Nephron (organoid): ENCODE measurements around the gene RAB40B.

Source experiments
- H3K27ac Mint-ChIP-seq, 3 experiments: 2 replicates each; pipeline ENCODE4 v1.8.0; 2020; ENCODE audit warnings: mixed read lengths in 3 of 3, mild to moderate bottlenecking in 2 of 3, moderate library complexity in 1 of 3
- H3K27me3 Mint-ChIP-seq: 2 replicates; pipeline ENCODE4 v1.8.0; 2021; ENCODE audit warnings: low read depth, mild to moderate bottlenecking, moderate library complexity, mixed read lengths
- H3K36me3 Mint-ChIP-seq: 2 replicates; pipeline ENCODE4 v1.8.0; 2020; ENCODE audit warnings: low read depth, mixed read lengths
- H3K4me1 Mint-ChIP-seq: 2 replicates; pipeline ENCODE4 v1.8.0; 2020; ENCODE audit warnings: mixed read lengths
- H3K4me3 Mint-ChIP-seq, 3 experiments: 2 replicates each; pipeline ENCODE4 v1.8.0; 2020; ENCODE audit warnings: mild to moderate bottlenecking in 3 of 3, mixed read lengths in 3 of 3, moderate library complexity in 2 of 3
- H3K9me3 Mint-ChIP-seq: 2 replicates; pipeline ENCODE4 v1.8.0; 2020; ENCODE audit warnings: mixed read lengths
- TF ChIP-seq, protein P1 (sequence below), 3 experiments: fragments of 200-600 bp; sonication (generic); IDR thresholded peaks; one replicate each; pipeline ENCODE4 v1.5.0; 2021; ENCODE audit warnings: antibody characterized with exemption in 3 of 3; ENCODE audit not compliant: unreplicated experiment in 3 of 3

The RAB40B gene

DNA sequence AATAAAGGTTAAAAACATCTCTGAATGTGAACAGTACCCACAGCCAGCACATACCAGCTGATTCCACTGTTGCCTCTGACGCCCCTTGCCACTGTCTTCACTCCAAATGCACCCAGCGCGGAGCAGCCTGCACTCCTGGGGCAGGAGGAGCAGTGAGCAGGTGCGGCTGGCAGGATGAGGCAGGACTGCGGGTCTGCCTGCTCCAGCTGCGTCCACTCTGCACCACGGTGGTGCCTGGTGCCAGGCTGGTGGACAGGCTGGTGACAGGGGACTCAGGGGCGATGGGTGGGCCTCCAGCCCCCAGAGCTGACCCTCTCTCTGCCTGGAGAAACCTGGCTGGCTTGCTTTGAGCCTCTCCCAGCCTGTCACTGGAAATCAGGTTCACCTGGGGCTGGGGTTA is 9.4 kb downstream of the RAB40B start:
- H3K9me3 Mint-ChIP-seq: peaks cover 6% of the 10 kb centered on the region
- no peaks in the 10 kb centered on the region for H3K27me3 Mint-ChIP-seq
- peaks cover 14% of the 10 kb centered on the region for H3K4me1 Mint-ChIP-seq
- H3K27ac Mint-ChIP-seq: no peak overlapping the region
- TF ChIP-seq, protein P1, sequence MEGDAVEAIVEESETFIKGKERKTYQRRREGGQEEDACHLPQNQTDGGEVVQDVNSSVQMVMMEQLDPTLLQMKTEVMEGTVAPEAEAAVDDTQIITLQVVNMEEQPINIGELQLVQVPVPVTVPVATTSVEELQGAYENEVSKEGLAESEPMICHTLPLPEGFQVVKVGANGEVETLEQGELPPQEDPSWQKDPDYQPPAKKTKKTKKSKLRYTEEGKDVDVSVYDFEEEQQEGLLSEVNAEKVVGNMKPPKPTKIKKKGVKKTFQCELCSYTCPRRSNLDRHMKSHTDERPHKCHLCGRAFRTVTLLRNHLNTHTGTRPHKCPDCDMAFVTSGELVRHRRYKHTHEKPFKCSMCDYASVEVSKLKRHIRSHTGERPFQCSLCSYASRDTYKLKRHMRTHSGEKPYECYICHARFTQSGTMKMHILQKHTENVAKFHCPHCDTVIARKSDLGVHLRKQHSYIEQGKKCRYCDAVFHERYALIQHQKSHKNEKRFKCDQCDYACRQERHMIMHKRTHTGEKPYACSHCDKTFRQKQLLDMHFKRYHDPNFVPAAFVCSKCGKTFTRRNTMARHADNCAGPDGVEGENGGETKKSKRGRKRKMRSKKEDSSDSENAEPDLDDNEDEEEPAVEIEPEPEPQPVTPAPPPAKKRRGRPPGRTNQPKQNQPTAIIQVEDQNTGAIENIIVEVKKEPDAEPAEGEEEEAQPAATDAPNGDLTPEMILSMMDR (IDR thresholded peaks at IDR 0.05; ENCODE audit: unreplicated experiment in 3 of 3): no peak
- no peak overlapping the region for H3K4me3 Mint-ChIP-seq
- H3K36me3 Mint-ChIP-seq: peaks cover 10% of the 10 kb centered on the region

DNA sequence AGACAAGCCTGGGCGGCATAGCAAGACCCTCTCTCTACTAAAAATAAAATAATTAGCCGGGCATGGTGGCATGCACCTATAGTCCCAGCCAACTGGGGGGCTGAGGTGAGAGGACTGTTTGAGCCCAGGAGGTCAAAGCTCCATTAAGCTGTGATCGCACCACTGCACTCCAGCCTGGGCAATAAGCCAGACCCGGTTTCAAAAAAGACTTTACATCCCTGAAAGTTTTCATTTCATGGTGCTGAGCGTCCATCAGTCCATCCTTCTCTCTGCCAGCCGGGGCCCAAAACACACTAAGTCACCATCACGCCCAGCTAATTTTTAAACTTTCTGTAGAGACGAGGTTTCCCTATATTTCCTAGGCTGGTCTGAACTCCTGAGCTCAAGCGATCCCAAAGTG is 10.6 kb downstream of the RAB40B start:
- H3K27me3 Mint-ChIP-seq: no peaks in the 10 kb centered on the region
- H3K36me3 Mint-ChIP-seq: peaks cover 4% of the 10 kb centered on the region
- H3K4me3 Mint-ChIP-seq: no peak overlapping the region
- no peaks in the 10 kb centered on the region for H3K9me3 Mint-ChIP-seq
- peak overlapping the region in 1 of 3 experiments; percentile 56 for H3K27ac Mint-ChIP-seq
- H3K4me1 Mint-ChIP-seq: peaks cover 8% of the 10 kb centered on the region
- TF ChIP-seq, protein P1 (IDR thresholded peaks at IDR 0.05; ENCODE audit: unreplicated experiment in 3 of 3): no peak

DNA sequence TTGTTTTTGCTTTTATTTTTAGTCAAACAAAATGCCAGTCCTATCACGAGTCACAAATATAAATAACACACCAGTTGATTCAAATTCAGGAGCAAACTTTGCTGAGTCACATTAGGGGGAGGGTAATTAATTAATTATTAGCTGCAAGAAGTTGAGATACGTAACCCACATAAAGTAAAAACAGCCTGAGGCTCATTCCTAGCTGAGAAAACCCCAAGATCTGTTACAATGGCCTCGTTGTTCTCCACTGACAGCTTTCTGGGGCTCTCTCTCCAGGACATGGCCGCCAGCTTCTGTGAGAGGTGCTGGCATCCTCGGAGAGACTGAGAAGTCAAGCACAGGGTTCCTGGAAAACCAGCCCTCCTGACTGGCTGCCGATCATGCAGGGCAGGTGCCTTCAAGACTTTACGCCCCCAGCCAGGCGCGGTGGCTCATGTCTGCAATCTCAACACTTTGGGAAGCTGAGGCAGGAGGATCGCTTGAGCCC is 11.1 kb downstream of the RAB40B start:
- Mint-ChIP-seq H3K4me1 (peaks cover 8% of the 10 kb centered on the region), H3K9me3 (peaks cover under 1% of the 10 kb centered on the region), H3K36me3 (peaks cover 4% of the 10 kb centered on the region), H3K4me3 (no peak overlapping the region), H3K27ac (peak overlapping the region; percentile 4 to 56 (median 23)), H3K27me3 (no peaks in the 10 kb centered on the region)
- TF ChIP-seq, protein P1 (IDR thresholded peaks at IDR 0.05; ENCODE audit: unreplicated experiment in 3 of 3): no peak

DNA sequence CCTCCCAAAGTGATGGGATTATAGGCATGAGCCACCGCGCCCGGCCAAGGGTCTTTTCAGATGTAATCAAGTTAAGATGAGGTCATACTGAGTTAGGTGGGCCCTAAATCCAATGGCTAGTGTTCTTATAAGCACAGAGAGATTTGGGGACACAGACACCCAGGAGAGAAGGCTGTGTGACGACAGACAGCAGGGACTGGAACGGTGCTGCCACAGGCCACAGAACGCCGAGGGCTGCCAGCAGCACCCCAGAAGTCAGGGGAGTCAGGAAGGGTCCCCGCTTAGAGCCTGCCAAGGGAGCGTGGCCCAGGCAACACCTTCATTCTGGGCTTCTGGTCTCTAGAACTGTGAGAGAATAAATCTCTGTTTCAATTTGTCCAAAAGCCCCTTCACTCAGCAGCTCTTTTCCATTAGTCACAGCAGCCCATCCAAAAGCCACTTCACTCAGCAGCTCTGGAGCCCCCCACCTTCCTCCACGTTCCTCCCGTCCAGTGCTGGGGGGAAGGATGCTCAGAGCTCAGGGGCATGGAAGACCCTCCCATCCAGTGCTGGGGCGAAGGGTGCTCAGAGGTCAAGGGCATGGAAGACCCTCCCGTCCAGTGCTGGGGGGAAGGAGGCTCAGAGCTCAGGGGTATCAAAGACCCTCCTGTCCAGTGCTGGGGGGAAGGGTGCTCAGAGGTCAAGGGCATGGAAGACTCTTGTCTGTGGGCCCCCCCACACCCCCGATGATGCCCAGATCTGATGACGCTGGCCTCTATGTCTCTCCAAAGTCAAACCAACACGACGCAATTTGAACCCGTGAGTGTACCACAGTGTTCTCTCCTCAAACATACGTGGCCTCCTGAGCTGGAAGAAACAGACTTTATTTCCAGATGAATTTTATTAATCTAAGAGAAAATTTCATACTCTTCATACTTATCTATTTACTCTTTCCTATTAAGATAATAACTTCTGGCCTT is 11.9 kb downstream of the RAB40B start:
- H3K9me3 Mint-ChIP-seq: peaks cover 8% of the 10 kb centered on the region
- peaks cover 11% of the 10 kb centered on the region for H3K36me3 Mint-ChIP-seq
- H3K27me3 Mint-ChIP-seq: no peaks in the 10 kb centered on the region
- H3K4me3 Mint-ChIP-seq: no peak overlapping the region
- peaks cover 8% of the 10 kb centered on the region for H3K4me1 Mint-ChIP-seq
- peak overlapping the region; percentile 4 to 56 (median 23) for H3K27ac Mint-ChIP-seq
- TF ChIP-seq, protein P1 (IDR thresholded peaks at IDR 0.05; ENCODE audit: unreplicated experiment in 3 of 3): no peak

DNA sequence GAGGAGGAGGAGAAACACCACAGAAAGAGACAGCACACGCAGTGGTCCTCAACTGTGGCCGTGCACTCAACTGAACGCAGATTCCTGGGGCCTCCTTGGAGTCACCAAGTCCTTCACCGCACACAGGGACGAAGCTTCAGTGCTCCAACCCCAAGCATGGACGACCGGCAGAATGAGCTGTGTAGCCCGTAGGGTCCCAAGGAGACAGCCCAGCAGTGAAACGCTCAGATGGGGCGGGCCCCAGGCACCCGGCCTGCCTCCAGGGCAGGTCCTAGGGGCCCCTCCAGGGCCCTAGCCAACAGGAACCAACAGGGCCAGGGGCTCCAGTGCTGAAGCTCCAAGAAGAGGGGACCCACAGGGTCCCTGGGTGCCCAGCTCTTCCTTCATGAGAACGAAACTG is 13.2 kb downstream of the RAB40B start:
- H3K27ac Mint-ChIP-seq: no peak overlapping the region
- TF ChIP-seq, protein P1 (IDR thresholded peaks at IDR 0.05; ENCODE audit: unreplicated experiment in 3 of 3): no peak
- peaks cover 8% of the 10 kb centered on the region for H3K36me3 Mint-ChIP-seq
- H3K27me3 Mint-ChIP-seq: no peaks in the 10 kb centered on the region
- peaks cover 8% of the 10 kb centered on the region for H3K4me1 Mint-ChIP-seq
- H3K9me3 Mint-ChIP-seq: peaks cover 8% of the 10 kb centered on the region
- no peak overlapping the region for H3K4me3 Mint-ChIP-seq
